SK-N-MC (cell line): Measurements from ENCODE around the gene ZCCHC12.

Source experiments
- EZH2 ChIP-seq: fragments of 200-600 bp; sonication (generic); IDR thresholded peaks from one replicate; pipeline ENCODE4 v1.6.1; 2017; ENCODE audit warnings: antibody characterized with exemption
- POLR2AphosphoS5 ChIP-seq: IDR thresholded peaks from 2 replicates; pipeline ENCODE4 v1.6.1; 2012; ENCODE audit warnings: mild to moderate bottlenecking, low read depth, low read length, borderline replicate concordance

- no peak for TF ChIP-seq POLR2AphosphoS5
- no peak for TF ChIP-seq EZH2
These were observed 16.2 kb upstream of the ZCCHC12 start for GRCh38 chrX:118807151-118808017.
